ENCODE results near the gene IL21R.

Gene IL21R

DNA sequence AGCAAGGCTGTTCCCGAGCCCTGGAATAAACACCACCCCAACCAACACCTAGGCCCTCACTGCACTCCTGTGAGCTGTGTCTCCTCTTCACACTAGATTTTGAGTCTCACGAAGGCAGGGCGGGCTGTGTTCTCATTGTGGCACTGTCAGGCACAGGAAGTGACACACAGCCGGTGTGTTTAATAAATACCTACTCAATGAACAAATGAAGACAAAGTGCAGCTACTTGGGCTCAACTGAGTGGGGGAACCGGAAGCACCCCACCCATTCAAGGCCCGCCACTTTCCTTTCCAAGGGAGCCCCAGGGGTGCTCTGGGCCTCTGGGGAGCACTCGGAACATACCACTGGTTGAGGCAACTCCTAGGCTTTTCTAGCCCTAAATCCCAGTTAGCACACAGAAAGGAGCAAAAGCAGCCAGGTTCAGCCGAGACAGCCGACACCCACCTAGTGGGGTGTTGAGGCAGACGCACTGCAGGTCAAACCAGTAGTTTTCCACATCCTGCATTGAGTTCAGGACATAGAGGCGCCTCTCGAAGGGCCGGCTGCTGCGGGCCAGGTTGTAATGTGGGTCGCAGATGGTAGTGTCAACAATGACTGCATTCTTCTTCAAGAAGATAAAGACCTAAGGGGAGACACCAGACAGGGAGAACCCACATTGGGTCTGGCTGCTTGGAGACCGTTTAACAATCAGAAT lies 90.1 kb downstream of the IL21R start:
- no peak for DNase-seq

DNA sequence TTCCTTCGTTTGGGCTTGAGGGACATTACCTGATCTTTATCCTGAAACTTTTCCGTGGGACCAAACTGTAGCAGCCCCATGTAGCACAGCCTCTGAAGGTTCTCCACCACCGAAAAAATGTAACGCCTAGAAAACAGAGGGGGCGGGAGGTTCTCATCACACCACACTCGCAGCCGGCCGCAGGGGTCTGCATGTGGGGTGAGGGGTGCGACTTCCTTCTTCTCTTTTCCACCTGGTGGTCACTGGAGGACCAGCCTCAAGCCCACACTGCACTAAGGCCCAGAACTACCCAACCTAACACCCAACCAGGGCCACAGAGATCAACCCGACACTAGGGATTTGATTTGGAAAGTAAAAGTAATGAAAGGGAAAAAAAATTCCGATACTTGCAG lies 90.6 kb downstream of the IL21R start:
- no peak for DNase-seq

DNA sequence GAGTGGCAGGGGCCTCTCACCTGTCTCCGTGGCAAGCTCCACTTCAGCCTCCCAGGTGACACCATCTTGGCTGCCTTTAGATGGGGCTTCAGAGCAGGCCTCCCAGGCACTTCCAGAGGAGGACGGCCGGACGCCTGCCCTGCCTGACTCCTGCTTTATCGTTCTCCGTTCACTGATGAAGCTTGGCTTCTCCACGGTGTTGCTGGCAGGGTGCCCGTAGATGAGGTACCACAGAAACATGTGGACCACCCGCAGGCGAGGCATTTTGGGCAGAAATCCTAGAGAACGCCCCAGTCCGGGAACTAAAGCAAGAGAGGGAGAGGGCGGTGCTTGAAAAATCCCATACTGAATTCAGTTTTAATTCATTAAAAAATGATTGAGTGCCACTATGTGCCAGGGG lies 93.2 kb downstream of the IL21R start:
- peak; percentile 90 for DNase-seq

DNA sequence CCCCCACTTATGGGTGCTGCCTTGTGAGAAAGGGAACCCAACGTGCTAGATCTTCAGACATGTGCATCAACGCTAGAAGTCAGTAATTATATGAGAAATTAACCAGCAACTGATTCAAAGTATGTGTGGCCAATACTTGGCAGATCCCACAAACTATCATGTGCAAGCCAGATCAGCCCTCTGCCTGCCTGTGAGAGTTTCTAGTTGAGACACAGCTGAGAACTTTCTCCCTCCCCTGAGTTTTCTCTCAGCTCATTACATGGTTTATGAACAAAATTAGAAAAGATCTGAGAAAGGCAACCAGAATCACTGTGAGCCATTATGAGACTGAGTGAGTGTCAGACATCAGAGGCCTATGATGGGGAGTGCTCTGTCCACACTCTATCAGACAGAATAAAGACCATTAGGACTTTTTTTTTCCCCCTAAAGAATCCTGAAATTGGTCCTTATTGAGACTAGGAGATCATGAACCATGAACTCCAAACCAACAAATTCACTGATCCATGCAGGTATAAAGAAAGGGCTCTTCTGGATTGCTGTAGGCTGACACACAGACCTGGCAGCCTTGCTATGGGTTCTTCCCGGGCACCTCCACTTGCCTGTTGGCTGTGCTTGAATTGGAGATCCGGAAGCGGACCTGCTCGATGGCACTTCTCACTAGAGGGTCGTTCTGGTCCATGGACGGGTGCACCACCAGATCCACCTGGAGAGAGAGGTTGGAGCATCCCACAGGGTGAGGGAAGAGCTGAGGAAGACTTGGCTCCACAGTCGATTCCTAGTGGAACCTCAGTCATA lies 96.3 kb downstream of the IL21R start:
- no peak for DNase-seq

DNA sequence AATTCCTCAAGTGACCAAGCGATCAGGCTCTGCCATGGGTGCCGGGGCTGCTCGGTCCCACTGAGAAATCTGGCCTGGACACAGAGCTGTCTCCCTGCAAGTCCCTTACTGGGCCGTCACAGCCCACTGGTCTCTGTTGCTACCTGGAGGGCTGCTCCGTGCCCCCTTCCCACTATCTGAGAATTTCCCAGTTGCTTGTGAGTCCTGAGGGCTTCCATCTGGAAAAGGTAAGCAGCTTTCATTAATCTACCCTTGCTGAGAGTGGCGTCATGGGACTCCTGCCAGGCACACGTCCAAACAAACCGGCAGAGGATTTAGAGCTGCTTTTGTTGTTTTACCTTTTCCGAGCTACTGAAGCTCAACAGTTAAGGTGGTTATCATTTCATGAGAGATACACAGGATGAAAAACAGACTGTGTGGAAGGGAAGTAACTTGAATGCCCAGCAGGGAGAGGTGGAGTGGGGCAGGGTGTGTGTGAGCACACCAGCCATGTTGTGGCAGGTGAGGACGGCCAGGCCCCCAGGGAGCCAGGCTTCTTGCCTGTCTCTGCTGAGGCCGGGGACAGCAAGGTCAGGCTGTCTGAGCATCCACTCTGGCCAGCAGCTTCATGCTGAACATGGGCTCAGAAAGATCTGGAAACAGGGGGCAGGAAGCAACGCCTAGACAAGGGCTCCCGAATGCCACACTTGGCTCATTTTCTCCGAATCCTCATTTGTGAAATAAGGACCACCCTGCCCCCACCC lies 97.1 kb downstream of the IL21R start:
- DNase-seq = no peak

DNA sequence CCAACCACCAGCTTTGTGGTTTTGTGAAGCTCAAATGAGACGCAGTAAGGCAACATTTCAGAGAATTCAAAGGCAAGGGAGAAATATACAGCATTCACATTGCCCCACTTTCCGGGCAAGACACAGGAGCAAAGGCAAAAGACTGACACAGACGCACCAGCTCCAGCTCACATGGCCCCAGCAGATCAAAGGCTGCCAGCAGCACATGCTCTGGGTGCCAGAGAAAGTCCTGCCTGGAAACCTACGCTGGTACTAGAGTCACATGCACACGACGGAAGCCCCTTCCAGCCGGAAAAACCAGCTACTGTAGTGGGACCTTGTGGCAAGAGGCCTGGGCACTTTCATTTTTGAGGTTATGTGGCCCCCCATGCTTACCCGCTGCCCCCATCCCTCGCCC lies 97.7 kb downstream of the IL21R start:
- no peak for DNase-seq

DNA sequence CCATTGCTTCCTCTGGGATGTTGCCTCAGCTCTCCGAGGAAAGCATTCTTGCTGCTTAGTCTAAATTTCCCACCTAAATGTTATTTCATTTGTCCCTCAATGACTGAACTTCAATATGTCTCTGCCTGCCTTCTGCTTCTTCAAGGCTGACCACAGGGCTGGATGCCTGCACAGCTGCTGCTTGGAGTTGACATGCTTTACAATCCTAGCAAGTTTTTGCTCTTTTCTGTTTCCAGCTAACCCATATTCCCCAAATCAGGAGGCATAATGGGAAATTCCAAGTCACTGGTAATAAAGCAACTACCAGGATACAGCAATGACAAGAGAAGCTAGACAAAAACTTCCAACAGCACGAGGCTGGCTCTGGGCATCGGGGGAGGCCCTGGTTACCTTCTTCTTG lies 98.8 kb downstream of the IL21R start:
- no peak for DNase-seq
